DMS 273 (cell line): ENCODE data around the gene SCCPDH.
A peak's percentile ranks its signal among the peaks of the same experiment; 100 is the strongest.
"Not testable (repeated sequence)": the region's sequence is repeated elsewhere in the genome, so short reads cannot be mapped to it uniquely, and the experiment has no call there.

Experiments
- DNase-seq: peaks from one replicate; lab custom pipeline; 2025; ENCODE audit not compliant: unreplicated experiment; lab: John Stamatoyannopoulos, UW

Gene SCCPDH

DNA sequence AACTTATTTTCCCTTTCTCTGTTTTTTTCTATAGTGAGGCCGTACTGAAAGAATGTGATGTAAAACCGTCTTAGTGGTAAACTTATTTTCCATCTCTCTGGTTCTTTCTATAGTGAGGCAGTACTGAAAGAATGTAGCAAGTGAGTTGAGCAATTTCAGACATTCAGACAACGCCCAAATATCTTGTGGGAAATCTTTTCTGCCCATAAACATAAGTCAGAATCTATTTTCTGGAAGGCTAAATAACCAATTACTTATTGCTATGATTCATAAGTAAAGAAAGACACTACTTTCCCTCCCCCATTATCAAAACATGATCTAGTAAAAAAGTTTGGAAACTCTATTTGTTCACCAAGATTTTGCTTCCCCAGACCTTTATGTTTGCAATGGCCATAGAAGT is 18.8 kb upstream of the SCCPDH start:
- no peak for DNase-seq

GRCh38 chr1:246708166-246708565 is 16.0 kb upstream of the SCCPDH start:
- no peak for DNase-seq

GRCh38 chr1:246709196-246709595 is 15.0 kb upstream of the SCCPDH start:
- no peak for DNase-seq

GRCh38 chr1:246709835-246710234 is 14.4 kb upstream of the SCCPDH start:
- no peak for DNase-seq

GRCh38 chr1:246711548-246712003 is 12.6 kb upstream of the SCCPDH start:
- no peak for DNase-seq

DNA sequence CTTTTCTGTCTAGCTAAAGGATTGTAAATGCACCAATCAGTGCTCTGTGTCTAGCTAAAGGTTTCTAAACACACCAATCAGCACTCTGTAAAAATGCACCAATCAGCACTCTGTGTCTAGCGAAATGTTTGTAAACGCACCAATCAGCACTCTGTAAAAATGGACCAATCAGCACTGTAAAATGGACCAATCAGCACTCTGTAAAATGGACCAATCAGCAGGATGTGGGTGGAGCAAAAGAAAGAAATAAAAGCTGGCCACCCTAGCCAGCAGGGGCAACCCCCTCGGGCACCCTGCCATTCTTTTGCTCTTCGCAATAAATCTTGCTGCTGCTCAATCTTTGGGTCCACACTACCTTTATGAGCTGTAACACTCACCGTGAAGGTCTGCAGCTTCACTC is 11.8 kb upstream of the SCCPDH start:
- DNase-seq = not testable (repeated sequence)

GRCh38 chr1:246719361-246719760 is 4.8 kb upstream of the SCCPDH start:
- not testable (repeated sequence) for DNase-seq

- peak; percentile 15 for DNase-seq
Measured at GRCh38 chr1:246720814-246721213, 3.4 kb upstream of the SCCPDH start.

DNA sequence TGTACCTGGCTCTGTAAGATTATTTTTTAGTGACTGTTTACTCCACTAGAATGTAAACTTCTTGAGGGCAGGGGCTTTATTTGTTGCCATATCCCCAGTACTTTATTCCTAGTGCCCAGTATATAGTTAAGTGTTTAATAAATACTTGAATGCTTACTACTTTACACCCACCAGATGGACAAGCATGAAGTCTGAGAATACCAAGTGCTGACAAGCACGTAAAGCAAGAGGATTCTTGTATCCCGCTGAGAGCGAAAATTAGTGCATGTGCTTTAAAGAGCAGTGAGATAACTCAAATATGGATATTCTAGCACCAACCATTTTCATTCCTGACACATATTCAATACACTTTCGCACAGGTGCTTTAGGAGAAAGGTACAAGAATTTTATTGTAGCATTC is 1.5 kb upstream of the SCCPDH start:
- no peak for DNase-seq

- DNase-seq = peak; percentile 80
Measured at GRCh38 chr1:246724731-246725095, 504 bp downstream of the SCCPDH start.

DNA sequence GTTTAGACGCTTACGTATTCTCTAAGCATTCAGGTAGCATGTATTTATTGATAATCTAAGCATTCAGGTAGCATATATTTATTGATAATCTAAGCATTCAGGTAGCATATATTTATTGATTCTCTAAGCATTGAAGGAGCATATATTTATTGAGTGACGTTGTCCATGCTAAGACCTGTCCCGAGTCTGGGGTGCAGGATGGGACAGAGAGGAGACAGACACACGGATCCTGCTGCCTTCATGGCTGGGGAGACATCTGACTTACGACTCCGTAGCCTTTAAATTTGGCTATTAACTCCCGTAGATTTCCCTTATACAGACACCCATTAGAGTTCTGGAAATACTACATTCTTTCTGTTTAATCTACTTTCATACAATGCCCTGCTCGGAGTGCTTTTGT is 982 bp downstream of the SCCPDH start:
- no peak for DNase-seq

DNA sequence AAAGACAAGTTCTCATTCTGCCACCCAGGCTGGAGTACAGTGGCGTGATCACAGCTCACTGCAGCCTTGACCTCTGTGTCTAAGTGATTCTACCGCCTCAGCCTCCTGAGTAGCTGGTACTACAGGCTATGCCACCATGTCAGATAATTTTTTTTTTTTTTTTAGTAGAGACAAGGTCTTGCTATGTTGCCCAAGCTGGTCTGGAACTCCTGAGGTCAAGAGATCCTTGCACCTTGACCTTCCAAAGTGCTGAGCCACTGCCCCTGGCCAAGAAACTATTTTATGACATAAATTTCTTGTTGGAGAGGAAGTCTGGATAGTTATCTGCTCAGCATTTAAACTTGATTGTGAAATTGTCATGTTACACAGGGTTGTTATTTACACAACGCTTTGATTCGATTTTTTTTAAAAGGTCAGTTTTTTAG is 2.1 kb downstream of the SCCPDH start:
- no peak for DNase-seq

- DNase-seq = no peak
Measured at GRCh38 chr1:246726881-246727280, 2.7 kb downstream of the SCCPDH start.

- no peak for DNase-seq
Measured at GRCh38 chr1:246727594-246727993, 3.4 kb downstream of the SCCPDH start.

DNA sequence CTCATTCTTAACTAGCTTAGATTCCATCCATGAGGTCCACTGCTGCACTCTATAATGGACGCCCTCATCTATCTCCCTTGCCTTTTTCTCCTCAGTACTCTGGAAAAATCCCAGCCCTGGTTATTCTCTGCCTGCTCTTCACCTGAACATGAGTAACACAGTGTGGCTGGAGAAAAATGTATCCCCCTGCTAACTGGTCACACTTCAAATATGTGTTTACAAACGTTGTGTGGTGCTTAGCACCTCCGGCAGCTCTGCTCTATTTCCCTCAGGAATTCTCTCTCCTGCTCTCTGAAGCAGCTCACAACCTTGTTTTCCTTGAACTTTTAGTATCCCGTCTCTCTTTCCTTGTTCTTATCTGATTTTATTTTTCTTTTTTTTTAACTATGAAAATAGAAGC is 4.1 kb downstream of the SCCPDH start:
- DNase-seq = no peak

DNA sequence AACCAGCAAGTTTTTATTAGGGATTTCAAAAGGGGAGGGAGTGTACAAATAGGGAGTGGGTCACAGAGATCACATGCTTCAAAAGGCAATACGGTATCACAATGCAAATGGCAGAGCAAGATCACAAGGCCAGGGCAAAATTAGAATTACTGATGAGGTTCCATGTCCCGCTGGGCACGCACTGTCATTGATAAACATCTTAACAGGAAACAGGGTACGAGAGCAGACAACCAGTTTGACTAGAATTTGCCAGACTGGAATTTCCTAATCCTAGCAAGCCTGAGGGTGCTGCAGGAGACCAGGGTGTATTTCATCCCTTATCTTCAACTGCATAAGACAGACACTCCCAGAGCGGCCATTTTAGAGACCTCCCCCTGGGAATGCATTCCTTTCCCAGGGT is 4.8 kb downstream of the SCCPDH start:
- not testable (repeated sequence) for DNase-seq

- no peak for DNase-seq
Measured at GRCh38 chr1:246730839-246731238, 6.6 kb downstream of the SCCPDH start.

DNA sequence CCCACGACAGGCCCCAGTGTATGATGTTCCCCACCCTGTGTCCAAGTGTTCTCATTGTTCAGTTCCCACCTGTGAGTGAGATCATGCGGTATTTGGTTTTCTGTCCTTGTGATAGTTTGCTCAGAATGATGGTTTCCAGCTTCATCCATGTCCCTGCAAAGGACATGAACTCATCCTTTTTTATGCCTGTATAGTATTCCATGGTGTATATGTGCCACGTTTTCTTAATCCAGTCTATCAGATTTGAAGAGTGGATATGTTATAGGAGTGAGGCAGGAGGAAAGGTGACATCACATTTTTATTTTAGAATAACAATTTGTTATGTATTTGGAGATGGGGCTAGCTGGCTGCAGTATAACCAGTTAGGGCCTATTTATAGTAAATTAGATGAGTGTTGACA is 7.7 kb downstream of the SCCPDH start:
- DNase-seq = not testable (repeated sequence)

DNA sequence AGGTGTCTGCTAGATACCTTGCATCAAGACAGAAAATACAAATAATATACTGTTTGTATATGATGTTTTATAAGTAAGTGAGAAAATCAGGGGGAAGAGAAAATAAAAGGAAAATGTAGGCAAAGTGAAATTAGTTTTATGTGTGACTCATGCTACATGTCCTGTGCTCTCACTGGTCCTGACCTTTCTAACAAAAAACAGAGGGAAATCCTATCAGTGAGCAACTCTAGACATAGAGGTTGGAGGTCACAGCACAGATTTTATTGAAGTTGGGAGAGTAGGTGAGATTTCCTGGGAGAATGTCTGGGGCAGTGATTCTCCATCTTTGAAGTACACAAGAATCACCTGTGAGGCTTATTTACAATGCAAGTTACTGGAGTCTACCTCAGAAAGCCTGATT is 9.5 kb downstream of the SCCPDH start:
- DNase-seq = no peak

GRCh38 chr1:246734866-246735265 is 10.7 kb downstream of the SCCPDH start:
- DNase-seq = no peak

DNA sequence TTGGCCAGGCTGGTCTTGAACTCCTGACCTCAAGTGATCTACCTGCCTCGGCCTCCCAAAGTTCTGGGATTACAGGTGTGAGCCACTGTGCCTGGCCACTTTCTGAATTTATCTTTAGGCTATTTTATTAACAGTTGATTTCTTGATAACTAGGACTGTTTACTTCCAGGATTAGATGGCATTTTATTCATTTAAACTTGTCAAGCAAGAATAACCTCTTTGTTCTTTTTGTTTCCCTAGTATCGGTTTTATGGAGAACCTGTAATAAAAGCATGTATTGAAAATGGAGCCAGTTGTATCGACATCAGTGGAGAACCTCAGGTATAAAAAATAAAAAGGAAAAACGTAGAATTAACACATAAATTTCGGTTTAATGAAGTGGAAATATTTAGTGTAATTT is 11.5 kb downstream of the SCCPDH start:
- DNase-seq = no peak

GRCh38 chr1:246742396-246742795 is 18.2 kb downstream of the SCCPDH start:
- no peak for DNase-seq

DNA sequence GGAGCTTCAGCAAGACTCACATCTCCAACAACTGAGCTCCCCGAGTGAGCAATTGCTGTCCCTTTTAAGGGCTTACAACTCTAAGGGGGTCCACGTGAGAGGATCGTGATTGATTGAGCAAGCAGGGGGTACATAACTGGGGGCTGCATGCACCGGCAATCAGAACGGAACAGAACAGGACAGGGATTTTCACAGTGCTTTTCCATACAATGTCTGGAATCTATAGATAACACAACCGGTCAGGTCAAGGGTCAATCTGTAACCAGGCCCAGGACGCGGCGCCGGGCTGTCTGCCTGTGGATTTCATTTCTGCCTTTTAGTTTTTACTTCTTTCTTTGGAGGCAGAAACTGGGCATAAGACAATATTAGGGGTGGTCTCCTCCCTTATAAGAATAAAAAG is 21.9 kb downstream of the SCCPDH start:
- DNase-seq = not testable (repeated sequence)

GRCh38 chr1:246748006-246748405 is 23.8 kb downstream of the SCCPDH start:
- DNase-seq = no peak
